HL-60 (cell line): ENCODE measurements around the gene DHFR2.

Source experiments
- CTCF ChIP-seq: IDR thresholded peaks from one replicate; pipeline ENCODE4 v1.5.1; 2011; ENCODE audit warnings: low read length, control low read depth, inconsistent platforms; ENCODE audit not compliant: insufficient read depth
- GABPA ChIP-seq: IDR thresholded peaks from 2 replicates; pipeline ENCODE4 v1.6.1; 2012; ENCODE audit warnings: low read depth
- REST ChIP-seq: IDR thresholded peaks from 2 replicates; pipeline ENCODE4 v1.6.1; 2012; ENCODE audit warnings: low read depth; ENCODE audit not compliant: insufficient replicate concordance

- no peak for TF ChIP-seq CTCF
- TF ChIP-seq REST = no peak
- TF ChIP-seq GABPA = no peak
These were observed 53.1 kb downstream of the DHFR2 start for GRCh38 chr3:94009608-94010007.
